GM21360 (cell line): Measurements from ENCODE around the gene MCMBP.

ENCODE experiments used
- ATAC-seq: cut with Tn5 transposase; IDR thresholded peaks from one replicate; pipeline ENCODE4 v1.9.1; 2021; ENCODE audit warnings: mild to moderate bottlenecking, moderate library complexity; ENCODE audit not compliant: unreplicated experiment

MCMBP gene

DNA sequence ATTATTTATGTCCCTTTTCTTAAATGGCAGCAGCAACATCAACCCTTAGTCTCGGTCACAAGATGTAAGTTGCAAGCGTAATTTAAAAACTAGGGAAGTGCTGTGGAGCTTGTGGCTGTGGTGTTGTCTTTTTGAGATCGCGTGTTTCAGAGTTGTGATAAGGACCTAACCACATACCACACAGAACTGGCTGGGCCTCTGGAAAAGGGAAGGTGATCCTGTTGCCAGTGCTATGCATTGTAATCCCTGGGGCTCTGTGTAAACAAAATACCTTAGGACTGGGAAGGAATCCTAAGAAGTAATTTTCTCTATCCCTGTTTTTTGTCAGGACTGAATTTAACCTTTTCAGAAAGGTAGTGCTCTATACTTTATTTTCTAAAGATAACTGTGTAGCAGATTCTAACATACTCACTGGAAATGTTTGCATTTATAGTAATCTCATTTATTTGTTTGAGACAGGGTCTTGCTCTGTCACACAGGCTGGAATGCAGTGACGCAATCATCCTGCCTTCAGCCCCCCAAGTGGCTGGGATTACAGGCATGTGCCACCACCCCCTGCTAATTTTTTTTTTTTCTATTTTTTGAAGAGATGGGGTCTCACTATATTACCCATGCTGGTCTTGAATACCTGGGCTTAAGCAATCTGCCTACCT lies 86.4 kb downstream of the MCMBP start:
- no peak for ATAC-seq

DNA sequence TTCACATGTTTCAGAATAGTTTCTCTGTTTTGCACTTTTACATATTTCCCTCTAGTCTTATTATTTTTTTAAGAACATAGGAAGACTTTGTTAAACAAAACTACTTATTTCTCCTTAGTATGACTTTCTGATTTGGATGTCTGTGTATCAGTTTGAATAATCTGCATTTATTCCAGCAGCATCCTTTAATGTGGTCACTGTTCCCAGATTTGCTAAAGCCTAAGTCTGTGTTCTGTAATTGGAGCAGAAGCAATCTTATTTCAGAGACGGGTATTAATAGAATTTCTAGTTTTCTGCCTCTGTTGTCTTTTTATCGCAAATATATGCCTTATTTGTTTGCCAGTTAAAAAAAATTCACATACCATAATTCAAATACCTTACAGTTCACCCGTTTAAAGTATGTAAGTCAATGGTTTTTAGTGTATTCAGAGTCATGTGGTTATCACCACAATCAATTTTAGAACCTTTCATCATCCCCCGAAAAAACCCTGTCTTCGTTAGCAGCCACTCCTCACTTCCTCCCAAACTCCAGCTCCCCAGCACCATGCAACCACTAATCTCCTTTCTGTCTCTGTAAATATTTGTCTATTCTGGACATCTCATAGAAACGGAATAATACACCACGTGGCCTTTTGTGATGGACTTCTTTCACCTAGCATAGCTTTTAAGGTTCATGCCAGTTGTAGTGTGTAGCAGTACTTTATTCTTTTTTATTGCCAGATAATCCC lies 88.1 kb downstream of the MCMBP start:
- ATAC-seq: peak; percentile 72

DNA sequence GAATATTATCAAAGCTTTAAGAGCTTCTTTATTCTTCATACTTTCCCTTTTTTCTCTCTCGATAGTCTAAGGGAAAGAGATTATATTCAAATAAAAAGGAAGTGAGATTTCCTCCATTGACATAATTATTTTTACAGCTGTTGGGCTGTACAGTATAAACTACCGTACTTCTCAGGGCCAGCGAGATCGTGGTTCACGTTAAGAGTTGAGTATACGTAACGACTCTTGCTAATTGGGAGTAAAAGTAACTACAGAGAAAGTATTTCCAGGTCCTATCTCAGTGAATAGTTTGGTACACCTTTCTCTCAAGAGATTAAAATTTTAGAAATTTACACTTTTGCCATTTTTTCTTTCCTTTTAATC lies 89.0 kb downstream of the MCMBP start:
- ATAC-seq: no peak

DNA sequence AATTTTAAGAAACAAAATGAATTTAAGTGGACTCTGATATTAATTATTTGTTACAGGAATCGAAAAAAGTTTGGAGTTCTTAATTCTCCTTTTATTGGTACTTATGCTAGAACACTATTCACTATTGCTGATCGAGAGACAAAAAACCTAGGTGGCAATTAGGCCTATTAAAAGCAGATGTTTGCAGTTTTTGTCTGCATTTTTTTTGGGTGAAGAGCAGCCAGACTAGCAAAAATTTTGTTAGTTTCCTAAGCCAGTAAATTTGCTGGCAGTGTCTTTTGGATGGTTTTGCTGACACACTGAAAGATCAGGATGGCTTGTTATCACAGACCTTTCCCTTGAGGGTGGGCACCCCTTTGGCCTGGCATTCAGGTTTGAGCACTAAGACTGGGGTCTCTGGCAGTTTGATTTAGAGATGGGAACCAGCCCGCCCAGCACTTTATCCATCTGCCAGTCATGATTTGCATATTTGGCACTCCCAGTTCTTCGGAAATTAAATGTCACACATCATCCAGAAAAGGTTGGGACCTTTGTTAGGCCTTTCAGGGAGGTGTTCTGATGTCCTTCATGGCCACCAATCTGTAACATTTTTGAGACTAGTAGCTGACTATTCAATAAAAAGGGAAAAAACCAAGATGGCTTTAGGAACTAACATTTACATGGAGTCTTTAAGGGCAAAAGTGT lies 89.5 kb downstream of the MCMBP start:
- ATAC-seq: no peak

DNA sequence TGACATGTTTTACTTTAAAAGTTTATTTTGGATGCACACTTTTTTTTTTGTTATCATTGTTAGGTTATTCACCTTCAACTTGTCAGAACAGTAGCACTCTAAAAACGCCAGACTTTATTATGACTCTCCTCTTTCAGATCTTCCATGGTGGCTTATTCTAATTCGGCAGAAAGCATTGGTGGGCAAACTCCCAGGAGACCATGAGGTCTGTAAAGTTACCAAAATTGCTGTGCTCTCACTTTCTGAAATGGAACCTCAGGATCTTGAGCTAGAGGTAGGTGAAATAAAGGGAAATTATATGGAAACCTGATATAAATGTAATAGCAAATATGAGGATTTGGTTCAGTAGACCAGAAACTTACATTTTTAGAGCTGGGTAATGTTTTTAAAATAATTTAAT lies 91.1 kb downstream of the MCMBP start:
- ATAC-seq: no peak

DNA sequence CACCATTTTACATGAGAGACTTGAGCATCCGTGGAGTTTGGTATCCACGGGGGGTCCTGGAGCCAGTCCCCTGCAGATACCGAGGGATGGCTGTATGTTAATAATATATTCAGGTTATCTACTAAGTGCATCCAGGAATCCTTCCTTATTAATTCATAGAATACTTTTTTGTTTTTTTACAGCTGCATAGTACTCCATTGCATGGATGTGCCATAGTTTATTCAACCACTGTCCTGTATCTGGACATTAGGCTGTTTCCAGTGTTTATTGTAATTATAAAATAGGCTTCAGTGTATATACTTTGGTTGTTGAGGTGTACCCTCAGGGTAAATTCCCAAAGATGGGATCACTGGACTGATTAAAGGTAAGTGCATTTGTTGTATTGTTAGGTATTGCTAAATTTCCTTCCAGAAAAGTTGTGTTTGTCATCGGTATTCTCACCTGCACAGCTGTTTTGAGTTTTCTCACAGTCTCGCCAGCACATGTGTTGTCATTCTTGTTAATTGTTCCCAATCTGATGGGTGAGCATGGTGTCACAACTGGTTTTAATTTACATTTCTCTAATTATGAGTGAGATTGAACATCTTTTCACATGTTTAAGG lies 91.7 kb downstream of the MCMBP start:
- no peak for ATAC-seq
